ENCODE measurements around the gene GOLT1A. TPM values are rescaled to one million over a fixed set of nuclear protein-coding genes. Genes with fewer than 3 reads are reported as not detected.

The GOLT1A gene
- total RNA-seq, 3 donors from 2014 or later (not counting 1 experiment from before 2014, with no cell fraction given) = not detected

DNA sequence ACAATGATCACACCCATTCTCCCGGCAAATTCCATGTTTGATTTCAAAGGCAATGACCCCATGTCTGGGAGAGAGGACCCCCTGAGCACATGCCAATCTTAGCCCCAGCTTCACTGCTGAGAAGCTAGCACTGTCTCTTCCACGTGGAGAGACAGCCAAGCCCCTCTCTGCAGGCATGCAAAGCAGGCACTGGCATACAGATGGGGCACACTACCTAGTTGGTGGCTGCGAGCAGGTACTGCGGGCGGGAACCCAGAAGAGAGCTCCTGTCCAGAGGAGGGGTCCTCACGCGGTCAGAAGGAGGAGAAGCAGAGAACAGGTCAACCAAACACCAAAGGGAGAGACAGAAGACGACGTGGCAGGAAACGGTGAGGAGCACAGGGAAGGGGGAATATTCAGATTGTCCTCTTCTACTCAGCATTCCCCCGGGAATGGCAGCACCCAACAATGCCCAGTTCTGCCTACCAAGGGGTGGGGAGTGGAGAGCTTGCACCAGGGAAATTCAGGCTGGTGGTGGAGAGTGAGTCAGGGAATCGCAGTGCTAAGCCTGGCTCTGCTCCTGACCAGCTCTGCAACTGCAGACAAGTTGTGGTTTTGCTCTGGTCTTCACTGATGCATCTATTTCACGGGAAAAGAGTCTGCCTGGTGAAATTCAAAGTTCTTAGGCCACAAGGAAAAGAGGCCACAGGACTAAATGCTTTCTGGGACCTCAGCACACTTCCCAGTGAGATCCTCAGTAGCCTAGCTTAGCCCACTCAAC is 48.1 kb upstream of the GOLT1A start:
- intact Hi-C loops (cut with micrococcal nuclease) = no loop called here
- TF ChIP-seq, protein P1, sequence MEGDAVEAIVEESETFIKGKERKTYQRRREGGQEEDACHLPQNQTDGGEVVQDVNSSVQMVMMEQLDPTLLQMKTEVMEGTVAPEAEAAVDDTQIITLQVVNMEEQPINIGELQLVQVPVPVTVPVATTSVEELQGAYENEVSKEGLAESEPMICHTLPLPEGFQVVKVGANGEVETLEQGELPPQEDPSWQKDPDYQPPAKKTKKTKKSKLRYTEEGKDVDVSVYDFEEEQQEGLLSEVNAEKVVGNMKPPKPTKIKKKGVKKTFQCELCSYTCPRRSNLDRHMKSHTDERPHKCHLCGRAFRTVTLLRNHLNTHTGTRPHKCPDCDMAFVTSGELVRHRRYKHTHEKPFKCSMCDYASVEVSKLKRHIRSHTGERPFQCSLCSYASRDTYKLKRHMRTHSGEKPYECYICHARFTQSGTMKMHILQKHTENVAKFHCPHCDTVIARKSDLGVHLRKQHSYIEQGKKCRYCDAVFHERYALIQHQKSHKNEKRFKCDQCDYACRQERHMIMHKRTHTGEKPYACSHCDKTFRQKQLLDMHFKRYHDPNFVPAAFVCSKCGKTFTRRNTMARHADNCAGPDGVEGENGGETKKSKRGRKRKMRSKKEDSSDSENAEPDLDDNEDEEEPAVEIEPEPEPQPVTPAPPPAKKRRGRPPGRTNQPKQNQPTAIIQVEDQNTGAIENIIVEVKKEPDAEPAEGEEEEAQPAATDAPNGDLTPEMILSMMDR (IDR thresholded peaks at IDR 0.05) = no peak
- Histone ChIP-seq H3K27me3 (ENCODE audit: control insufficient read depth, insufficient read depth, low read length) (no peaks in the 10 kb centered on the region), H3K4me1 (ENCODE audit: control insufficient read depth, insufficient read depth, low read length) (no peaks in the 10 kb centered on the region), H3K36me3 (ENCODE audit: control insufficient read depth, insufficient read depth, low read length) (no peaks in the 10 kb centered on the region), H3K9me3 (ENCODE audit: control insufficient read depth, insufficient read depth, low read length) (no peaks in the 10 kb centered on the region), H3K27ac (ENCODE audit: low read length) (no peak overlapping the region), H3K4me3 (ENCODE audit: low read length) (no peak overlapping the region)
- H3K4me1 Mint-ChIP-seq = no peaks in the 10 kb centered on the region
- H3K36me3 Mint-ChIP-seq = no peaks in the 10 kb centered on the region
- ATAC-seq = no peak
- H3K4me3 Mint-ChIP-seq = no peak overlapping the region
- peaks cover 3% of the 10 kb centered on the region in 2 donors for H3K27me3 Mint-ChIP-seq (ENCODE audit: low read depth in 2 of 2)
- H3K9me3 Mint-ChIP-seq = no peaks in the 10 kb centered on the region
- no peak overlapping the region for H3K27ac Mint-ChIP-seq
- 86% methylated on average over 13 of the region's 13 CpGs for WGBS (ENCODE audit: insufficient coverage)
- DNase-seq = no peak

DNA sequence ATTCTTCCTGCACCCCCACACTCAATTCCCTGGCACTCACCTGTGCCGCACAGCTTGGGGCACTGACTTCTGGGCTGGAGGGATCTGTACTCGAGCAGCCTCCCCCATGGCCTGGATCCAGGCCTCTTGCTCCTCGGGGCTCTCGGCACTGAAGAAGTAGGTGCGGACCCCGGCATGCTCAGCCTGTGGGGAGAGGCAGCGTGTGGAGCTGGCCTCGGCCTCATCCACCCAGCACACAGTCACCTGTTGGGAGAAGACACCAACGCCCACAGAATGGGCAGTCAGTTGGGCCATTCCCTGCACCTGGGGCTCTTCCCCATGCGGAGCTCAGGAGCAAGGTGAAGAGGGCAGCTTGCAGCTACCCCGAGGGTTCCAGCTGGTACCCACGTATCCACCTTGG is 47.5 kb upstream of the GOLT1A start:
- intact Hi-C loops (cut with micrococcal nuclease) = no loop called here

DNA sequence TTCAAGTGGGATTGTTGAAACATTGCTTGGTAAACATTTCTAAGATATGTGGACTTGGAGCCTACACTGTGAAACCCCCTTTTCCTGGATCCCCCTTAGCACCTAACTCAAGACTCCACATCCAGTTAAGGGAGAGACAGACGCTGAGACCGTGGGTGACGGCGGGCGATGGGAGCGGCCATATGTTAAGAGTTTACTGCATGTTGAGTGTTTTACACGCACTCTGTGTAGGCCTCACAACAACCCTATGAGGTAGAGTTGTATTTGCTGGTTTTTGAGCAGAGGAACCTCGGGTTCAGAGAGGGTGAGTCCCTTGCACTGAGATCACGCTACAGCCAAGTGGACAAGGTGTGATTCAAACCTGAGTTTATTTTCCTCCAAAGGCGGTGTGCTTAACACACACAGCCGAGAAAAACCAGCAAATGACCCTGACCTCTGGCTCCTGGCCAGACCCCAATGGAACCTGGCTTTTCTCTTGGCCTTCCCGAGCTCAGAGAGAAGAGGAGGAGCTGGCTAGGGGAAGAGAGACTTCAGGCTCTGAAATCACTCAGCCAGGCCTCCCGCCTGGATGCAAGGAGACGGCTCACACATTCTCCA is 46.9 kb upstream of the GOLT1A start:
- Mint-ChIP-seq H3K27me3 (ENCODE audit: low read depth in 2 of 2) (peaks cover 0 to 3% of the 10 kb centered on the region in 2 donors), H3K4me3 (no peak overlapping the region), H3K36me3 (no peaks in the 10 kb centered on the region), H3K4me1 (no peaks in the 10 kb centered on the region), H3K27ac (no peak overlapping the region), H3K9me3 (no peaks in the 10 kb centered on the region)
- intact Hi-C loops (cut with micrococcal nuclease) = no loop called here
- Histone ChIP-seq H3K9me3 (ENCODE audit: control insufficient read depth, insufficient read depth, low read length) (no peaks in the 10 kb centered on the region), H3K27me3 (ENCODE audit: control insufficient read depth, insufficient read depth, low read length) (no peaks in the 10 kb centered on the region), H3K36me3 (ENCODE audit: control insufficient read depth, insufficient read depth, low read length) (no peaks in the 10 kb centered on the region), H3K4me3 (ENCODE audit: low read length) (no peak overlapping the region), H3K27ac (ENCODE audit: low read length) (no peak overlapping the region), H3K4me1 (ENCODE audit: control insufficient read depth, insufficient read depth, low read length) (no peaks in the 10 kb centered on the region)
- 94% methylated on average over 14 of the region's 14 CpGs for WGBS (ENCODE audit: insufficient coverage)
- DNase-seq = no peak
- no peak for ATAC-seq
- TF ChIP-seq, protein P1 (IDR thresholded peaks at IDR 0.05) = no peak

More for the DNA sequence above, 47.5 kb upstream of the GOLT1A start:
- H3K27me3 Mint-ChIP-seq (ENCODE audit: low read depth in 2 of 2) = peaks cover 0 to 3% of the 10 kb centered on the region in 2 donors
- DNase-seq (no peak), ATAC-seq (no peak)
- no peaks in the 10 kb centered on the region for H3K36me3 ChIP-seq (ENCODE audit: control insufficient read depth, insufficient read depth, low read length)
- no peaks in the 10 kb centered on the region for H3K4me1 ChIP-seq (ENCODE audit: control insufficient read depth, insufficient read depth, low read length)
- H3K27ac ChIP-seq (ENCODE audit: low read length) = no peak overlapping the region
- no peak overlapping the region for H3K27ac Mint-ChIP-seq
- H3K9me3 Mint-ChIP-seq = no peaks in the 10 kb centered on the region
- no peak overlapping the region for H3K4me3 ChIP-seq (ENCODE audit: low read length)
- H3K27me3 ChIP-seq (ENCODE audit: control insufficient read depth, insufficient read depth, low read length) = no peaks in the 10 kb centered on the region
- no peaks in the 10 kb centered on the region for H3K9me3 ChIP-seq (ENCODE audit: control insufficient read depth, insufficient read depth, low read length)
- WGBS (ENCODE audit: insufficient coverage) = 90% methylated on average over 12 of the region's 12 CpGs
- H3K4me1 Mint-ChIP-seq = no peaks in the 10 kb centered on the region
- H3K4me3 Mint-ChIP-seq = no peak overlapping the region
- no peaks in the 10 kb centered on the region for H3K36me3 Mint-ChIP-seq
- TF ChIP-seq, protein P1 (IDR thresholded peaks at IDR 0.05) = no peak

All from natural killer cell (primary cell).